GM21619 (cell line): ENCODE measurements around the gene KCNMA1.

ENCODE experiments used
- ATAC-seq: cut with Tn5 transposase; IDR thresholded peaks from one replicate; pipeline ENCODE4 v1.9.1; 2021; ENCODE audit not compliant: unreplicated experiment

The KCNMA1 gene

GRCh38 chr10:77635402-77636227 lies 2.0 kb downstream of the KCNMA1 start:
- ATAC-seq = no peak

- ATAC-seq = no peak
These were observed 2.7 kb downstream of the KCNMA1 start for GRCh38 chr10:77634939-77635338.

- ATAC-seq = no peak
These were observed 4.2 kb downstream of the KCNMA1 start for GRCh38 chr10:77633376-77633775.

- ATAC-seq = no peak
These were observed 6.4 kb downstream of the KCNMA1 start for GRCh38 chr10:77631241-77631640.

GRCh38 chr10:77630507-77630848 lies 7.1 kb downstream of the KCNMA1 start:
- no peak for ATAC-seq

DNA sequence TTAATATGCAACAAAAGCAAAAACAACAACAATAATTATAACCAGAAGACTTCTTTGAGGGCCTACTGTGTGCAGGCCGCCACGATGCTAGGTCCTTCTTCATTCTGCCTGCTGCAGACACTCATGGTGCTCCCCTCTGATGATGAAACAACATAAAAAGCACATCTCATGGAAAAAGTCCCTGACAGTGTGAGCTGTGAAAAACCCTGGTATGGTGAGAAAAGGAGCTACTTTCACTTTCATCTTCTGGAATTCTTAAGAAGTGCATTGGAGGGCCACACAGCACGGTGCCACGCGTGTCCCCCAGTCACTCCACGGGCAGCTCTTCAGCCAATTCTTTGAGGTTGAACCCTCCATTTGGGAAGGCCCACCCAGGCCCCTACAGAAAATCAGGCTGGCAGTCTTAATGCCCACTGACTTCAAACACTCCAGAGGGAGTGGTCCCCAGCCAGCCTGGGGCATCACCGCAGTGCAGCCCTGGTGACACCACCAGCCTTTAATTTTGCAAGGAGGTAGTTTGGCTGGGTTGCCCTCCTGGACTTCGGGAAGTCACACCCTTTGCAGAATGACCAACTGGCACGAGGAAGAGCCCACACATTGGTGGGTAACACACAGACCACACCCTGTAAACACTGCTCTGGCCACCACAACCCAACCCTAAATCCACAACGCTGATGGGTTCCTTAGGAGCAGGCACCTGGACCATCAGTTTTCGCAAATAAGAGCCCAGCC lies 7.7 kb downstream of the KCNMA1 start:
- ATAC-seq = no peak

DNA sequence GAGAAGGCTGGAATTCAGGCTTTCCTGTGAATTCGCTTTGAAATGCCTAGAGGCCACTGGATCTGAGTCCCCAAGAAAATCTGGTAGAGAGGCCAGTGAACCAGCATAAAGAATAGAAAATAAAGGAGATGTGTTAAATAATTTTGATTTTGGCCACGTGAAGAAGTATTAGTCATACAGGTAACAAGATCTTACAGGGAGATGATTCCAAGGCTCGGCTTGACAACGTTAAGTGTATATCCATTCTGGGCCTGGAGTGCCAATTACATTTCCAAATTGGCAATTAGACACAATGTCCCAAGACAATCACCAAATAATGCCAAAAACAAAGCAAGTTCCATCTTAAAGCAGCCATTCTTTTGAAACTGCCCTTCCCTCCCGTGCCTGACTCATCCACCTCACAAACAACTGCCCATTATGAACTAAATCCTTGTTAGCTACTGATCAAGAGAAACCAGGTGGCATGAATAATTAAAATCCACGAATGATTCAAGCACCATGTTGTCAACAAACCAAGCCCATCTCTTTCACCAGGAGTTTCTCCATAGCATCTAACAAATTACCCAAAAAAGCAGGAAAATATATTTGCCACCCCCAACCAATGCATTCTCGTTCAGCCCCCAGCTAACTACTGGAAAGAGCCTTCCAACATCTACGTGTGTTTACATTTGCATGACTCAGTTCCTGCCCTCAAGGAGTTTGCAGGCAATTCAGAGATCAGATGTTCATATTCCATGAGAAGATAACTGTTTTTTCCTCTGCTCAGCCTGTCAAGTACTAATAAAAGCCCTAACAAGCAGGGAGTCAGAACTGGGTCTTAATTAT lies 8.5 kb downstream of the KCNMA1 start:
- ATAC-seq = no peak

DNA sequence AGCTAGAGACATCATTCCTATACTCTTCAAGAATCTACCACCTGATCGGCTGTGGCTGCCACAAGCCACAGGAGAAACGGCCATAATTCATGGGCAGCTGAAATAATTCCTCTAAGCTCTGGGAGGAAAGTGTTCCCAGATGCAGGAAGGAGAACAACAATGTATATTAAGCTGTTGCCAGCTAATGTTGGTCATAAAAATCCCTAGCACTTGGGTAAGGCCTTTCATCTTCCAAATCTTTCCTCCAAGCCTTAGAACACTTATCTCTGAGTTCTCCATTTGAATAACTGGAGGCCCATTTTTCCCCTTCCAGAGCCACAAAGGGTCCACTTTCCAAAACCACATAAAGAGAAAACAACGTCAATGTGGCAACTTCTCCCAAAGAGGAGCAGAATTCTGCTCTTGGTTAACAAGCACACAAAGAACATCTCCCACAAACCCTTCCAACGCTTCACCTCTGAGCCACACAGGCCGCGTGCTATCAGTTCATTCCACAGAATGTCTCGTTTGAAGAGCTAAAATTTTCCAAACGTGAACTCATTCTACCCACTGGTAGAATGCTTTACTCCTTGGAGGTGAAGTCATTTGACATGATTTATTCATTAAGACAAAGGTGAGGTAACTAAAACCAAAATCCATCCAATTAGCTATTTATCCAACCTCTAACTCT lies 11.2 kb downstream of the KCNMA1 start:
- no peak for ATAC-seq

- no peak for ATAC-seq
These were observed 12.2 kb downstream of the KCNMA1 start for GRCh38 chr10:77625379-77625778.

DNA sequence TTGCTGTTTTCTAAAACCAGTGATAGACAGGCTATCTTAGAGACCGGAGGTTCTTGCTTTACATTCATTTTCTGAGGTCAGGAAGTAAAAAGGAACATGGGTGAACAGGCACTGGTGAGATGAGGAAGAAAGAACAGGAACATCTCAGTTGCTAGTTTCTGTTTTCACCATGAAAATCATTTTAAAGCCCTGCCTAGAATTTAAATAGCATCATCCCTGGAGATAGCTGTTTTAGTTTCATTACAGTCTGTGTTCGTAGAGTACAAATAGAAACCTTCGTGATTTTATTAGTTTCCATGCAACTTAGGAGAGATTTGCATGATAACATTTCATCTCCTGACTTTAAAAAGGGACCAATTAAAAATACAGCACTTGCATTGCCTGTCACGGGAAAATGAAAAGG lies 14.7 kb downstream of the KCNMA1 start:
- peak; percentile 68 for ATAC-seq

GRCh38 chr10:77620731-77621130 lies 16.9 kb downstream of the KCNMA1 start:
- no peak for ATAC-seq

DNA sequence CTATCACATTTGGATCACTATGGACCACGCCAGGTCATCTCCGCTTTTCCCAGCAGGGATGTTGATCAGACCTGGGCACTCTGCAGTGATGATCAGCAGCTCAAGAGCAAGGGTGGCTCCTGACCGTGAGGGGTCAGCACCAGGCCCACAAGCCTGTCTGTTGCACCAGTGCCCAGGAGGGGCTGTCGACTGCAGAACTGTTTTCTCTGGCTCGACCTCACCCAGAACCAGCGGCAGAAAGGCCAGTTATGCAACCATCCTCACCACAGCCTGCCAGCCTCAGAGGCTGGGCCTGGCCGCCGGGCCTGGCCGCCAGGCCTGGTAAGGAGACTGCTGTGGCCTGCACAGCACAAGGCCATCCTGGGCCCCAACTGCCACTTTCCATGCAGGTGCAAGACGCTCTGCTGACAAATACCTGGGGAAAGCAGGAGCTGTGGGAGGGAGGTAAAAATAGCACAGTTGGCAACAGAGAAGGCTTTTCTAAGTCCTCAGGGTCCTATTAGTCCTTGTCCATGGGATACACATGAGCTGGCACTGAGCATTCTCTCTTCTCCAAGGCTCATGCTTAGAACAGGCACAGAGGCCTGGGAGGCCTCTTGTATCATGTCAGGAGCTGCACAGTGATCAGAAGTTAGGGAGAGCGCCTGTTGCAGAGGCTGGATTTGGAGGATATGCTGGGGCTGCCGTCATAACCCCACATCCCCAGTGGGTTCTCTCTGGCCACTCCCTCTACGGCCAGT lies 17.5 kb downstream of the KCNMA1 start:
- no peak for ATAC-seq

GRCh38 chr10:77618117-77618516 lies 19.5 kb downstream of the KCNMA1 start:
- ATAC-seq = no peak

DNA sequence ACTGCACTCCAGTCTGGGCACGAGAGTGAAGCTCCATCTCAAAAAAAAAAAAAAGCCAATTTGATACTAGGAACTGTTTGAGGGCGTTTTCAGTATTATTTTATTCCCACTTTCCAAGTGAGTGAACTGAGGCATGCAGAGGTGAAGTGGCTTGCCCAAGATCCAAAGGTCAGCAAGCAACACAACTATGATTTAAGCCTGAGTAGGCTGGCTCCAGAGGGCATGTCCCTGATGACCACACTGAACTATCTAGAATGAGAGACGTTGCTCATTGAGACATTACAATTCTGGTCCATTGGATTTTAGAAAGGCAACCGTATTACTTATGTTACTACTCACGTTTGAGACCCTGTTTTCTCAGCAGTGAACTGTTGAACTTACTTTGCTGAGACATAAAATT lies 20.8 kb downstream of the KCNMA1 start:
- ATAC-seq = no peak

GRCh38 chr10:77614778-77615625 lies 22.6 kb downstream of the KCNMA1 start:
- ATAC-seq = no peak

DNA sequence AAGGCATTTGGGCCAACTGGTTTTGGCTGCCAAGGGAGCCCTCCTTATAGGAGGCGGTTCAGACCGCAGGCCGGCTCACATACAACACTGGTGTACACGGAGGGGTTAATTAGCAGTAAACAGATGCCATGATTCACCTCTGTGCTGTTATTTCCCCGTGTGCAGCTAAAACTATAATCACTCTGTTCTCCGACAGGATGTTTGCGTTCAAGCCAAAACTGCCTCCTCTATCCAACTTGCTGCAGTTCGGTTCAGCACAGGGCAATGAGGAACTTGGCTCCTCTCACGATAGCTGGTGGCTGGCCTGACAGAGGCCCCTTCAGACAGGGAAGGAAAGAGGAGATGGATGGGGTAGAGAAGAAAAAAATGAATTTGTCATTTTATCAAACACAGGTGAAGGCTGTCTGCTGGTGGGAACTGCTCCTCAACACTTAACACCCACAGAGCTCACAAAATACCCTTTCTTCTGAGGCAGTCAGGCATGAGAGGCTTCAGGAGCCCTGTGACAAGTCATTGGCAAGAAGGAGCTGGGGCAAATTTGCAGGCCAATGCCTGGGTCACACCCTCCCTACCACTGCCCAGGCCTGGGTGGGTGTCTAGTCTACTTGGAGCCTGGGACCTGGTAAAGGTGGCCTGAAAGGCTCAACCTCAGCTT lies 24.0 kb downstream of the KCNMA1 start:
- no peak for ATAC-seq

GRCh38 chr10:77611670-77612069 lies 25.9 kb downstream of the KCNMA1 start:
- no peak for ATAC-seq

DNA sequence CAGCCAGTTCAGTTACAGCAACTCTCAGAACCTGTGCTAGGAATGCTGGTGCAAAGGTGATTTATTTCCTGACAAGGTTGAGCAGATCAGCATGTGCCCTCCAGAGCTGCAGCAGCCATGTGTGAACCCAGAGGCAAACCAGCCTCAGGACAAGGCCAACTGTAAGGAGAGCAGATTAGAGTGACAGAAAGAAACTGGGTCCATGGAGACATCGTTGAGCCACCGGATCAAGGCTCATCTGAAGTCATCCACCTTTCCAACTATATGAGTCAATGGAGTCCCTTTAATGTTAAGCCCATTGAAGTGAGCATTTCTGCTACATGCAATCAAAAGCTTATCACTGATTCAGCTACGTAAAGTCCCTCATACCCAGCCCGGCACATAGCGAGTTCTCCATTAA lies 26.4 kb downstream of the KCNMA1 start:
- ATAC-seq = no peak

DNA sequence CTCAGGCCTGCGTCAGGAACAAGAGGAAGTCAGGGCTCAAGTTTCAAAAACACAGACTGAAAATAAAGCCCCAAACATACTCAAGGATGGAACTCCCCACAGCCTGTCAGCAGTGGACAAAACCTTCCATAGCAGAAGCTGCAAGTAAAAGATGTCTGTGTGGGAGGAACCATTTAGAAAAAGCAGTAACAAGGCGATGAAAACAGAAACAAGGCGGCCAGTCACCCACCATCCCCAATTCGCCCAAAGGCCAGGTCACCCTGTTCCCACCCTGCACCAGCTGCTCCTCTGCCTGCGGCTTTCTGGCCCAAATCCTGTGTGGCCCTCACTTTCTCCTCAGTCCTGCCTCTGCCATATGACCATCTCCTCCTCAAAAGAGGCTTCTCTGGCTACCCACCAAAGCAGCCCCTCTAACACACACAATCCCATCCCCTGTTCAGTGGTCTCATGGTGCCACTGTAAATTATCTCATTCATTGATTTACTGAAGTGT lies 27.8 kb downstream of the KCNMA1 start:
- no peak for ATAC-seq
